ENCODE measurements around the gene ARSG. TPM values are rescaled to one million over a fixed set of nuclear protein-coding genes. Genes with fewer than 3 reads are reported as not detected.

Gene ARSG
- polyA plus RNA-seq, 1 of the 3 experiments (the other 2 are of a cell fraction): 0.41 TPM

- no peak overlapping the region for H3K27ac ChIP-seq (ENCODE audit: low read depth in 2 of 2, low read length in 1 of 2)
- no peaks in the 10 kb centered on the region for H3K9me2 ChIP-seq
- no peak overlapping the region for H2AFZ ChIP-seq (ENCODE audit: low read depth)
- ChIA-PET POLR2A (no interaction called here), CTCF (no interaction called here)
- no peak overlapping the region for H3K9ac ChIP-seq
- H3K27me3 ChIP-seq (ENCODE audit: insufficient read depth): peaks cover 40% of the 10 kb centered on the region
- no peaks in the 10 kb centered on the region for H3K36me3 ChIP-seq (replicated peaks in 1 of 2; ENCODE audit: control insufficient read depth in 1 of 2, insufficient read depth in 2 of 2, low read length in 1 of 2)
- no peaks in the 10 kb centered on the region for H3K9me3 ChIP-seq
- no peaks in the 10 kb centered on the region for H3K79me2 ChIP-seq (ENCODE audit: insufficient read depth)
- H3K4me1 ChIP-seq (ENCODE audit: control insufficient read depth in 1 of 2, insufficient read depth in 2 of 2, low read depth in 1 of 2, low read length in 1 of 2): peaks cover 0 to 13% of the 10 kb centered on the region in 2 experiments; a peak in 2 of 4 replicates
- no peaks in the 10 kb centered on the region for H3F3A ChIP-seq (replicated peaks; ENCODE audit: insufficient read depth)
- no peak for DNase-seq
- no peaks in the 10 kb centered on the region for H4K20me1 ChIP-seq (ENCODE audit: insufficient read depth)
- no peak overlapping the region for H3K4me3 ChIP-seq (ENCODE audit: low read depth in 2 of 2, low read length in 1 of 2)
- no peak overlapping the region for H3K4me2 ChIP-seq
- TF ChIP-seq FOXM1 (IDR thresholded peaks at IDR 0.05; ENCODE audit: low read depth): no peak
- TF ChIP-seq GABPA (IDR thresholded peaks at IDR 0.05; ENCODE audit: low read depth): no peak
- no peak for TF ChIP-seq RXRA (IDR thresholded peaks at IDR 0.05; ENCODE audit: borderline replicate concordance, low read depth)
- TF ChIP-seq RAD21 (IDR thresholded peaks at IDR 0.05; ENCODE audit: low read length): no peak
- no peak for TF ChIP-seq TCF12 (IDR thresholded peaks at IDR 0.05)
- no peak for TF ChIP-seq IRF3 (IDR thresholded peaks at IDR 0.05; ENCODE audit: low read depth, low read length)
- TF ChIP-seq USF2 (IDR thresholded peaks at IDR 0.05; ENCODE audit: borderline replicate concordance, low read depth, low read length): no peak
- TF ChIP-seq MEF2A (IDR thresholded peaks at IDR 0.05; ENCODE audit: borderline replicate concordance, low read depth): no peak
- no peak for TF ChIP-seq POLR2AphosphoS5 (IDR thresholded peaks at IDR 0.05; ENCODE audit: low read depth, low read length)
- no peak for TF ChIP-seq NRF1 (IDR thresholded peaks at IDR 0.05; ENCODE audit: low read depth, low read length)
- no peak for TF ChIP-seq RCOR1 (IDR thresholded peaks at IDR 0.05; ENCODE audit: low read length)
- TF ChIP-seq USF1 (IDR thresholded peaks at IDR 0.05; ENCODE audit: borderline replicate concordance, low read depth): no peak
- TF ChIP-seq JUND (IDR thresholded peaks at IDR 0.05): no peak
- no peak for TF ChIP-seq RFX5 (IDR thresholded peaks at IDR 0.05; ENCODE audit: low read length)
- TF ChIP-seq SMC3 (IDR thresholded peaks at IDR 0.05; ENCODE audit: low read depth, low read length): no peak
- TF ChIP-seq TAF1 (IDR thresholded peaks at IDR 0.05; ENCODE audit: borderline replicate concordance, low read depth, low read length): no peak
- no peak for TF ChIP-seq ELF1 (IDR thresholded peaks at IDR 0.05)
- TF ChIP-seq FOSL2 (IDR thresholded peaks at IDR 0.05; ENCODE audit: borderline replicate concordance, low read depth): no peak
- TF ChIP-seq MAX (IDR thresholded peaks at IDR 0.05; ENCODE audit: low read depth): no peak
- 64% methylated on average over 7 of the region's 7 CpGs for WGBS (ENCODE audit: low lambda C conversion rate)
Observed at GRCh38 chr17:68295086-68295485, 3.8 kb downstream of the ARSG start.

All from SK-N-SH (cell line).